Duodenal mucosa (tissue), 2 donors: Measurements from ENCODE around the gene GALNT10.

Source experiments
- H3K27ac ChIP-seq: one replicate; pipeline ENCODE4 v1.7.0; 2013; ENCODE audit warnings: low read depth, low read length
- H3K27me3 ChIP-seq, 2 donors: one replicate each; pipeline ENCODE4 v1.7.0; 2013; ENCODE audit warnings: low read length in 2 of 2, control low read depth in 1 of 2; ENCODE audit not compliant: insufficient read depth in 2 of 2, control insufficient read depth in 1 of 2
- H3K36me3 ChIP-seq, 2 donors: one replicate each; pipeline ENCODE4 v1.7.0; 2013; ENCODE audit warnings: low read length in 2 of 2, control low read depth in 1 of 2; ENCODE audit not compliant: insufficient read depth in 2 of 2, control insufficient read depth in 1 of 2
- H3K4me1 ChIP-seq, 2 donors: one replicate each; pipeline ENCODE4 v1.7.0; 2013; ENCODE audit warnings: low read length in 2 of 2, control low read depth in 1 of 2; ENCODE audit not compliant: insufficient read depth in 2 of 2, control insufficient read depth in 1 of 2
- H3K4me3 ChIP-seq, 2 donors: one replicate each; pipeline ENCODE4 v1.7.0; 2013; ENCODE audit warnings: low read length in 2 of 2, low read depth in 1 of 2
- H3K9ac ChIP-seq, 2 donors: one replicate each; pipeline ENCODE4 v1.7.0; 2013; ENCODE audit warnings: low read length in 2 of 2, low read depth in 1 of 2
- H3K9me3 ChIP-seq, 2 donors: one replicate each; pipeline ENCODE4 v1.7.0; 2013; ENCODE audit warnings: low read length in 2 of 2, control low read depth in 1 of 2; ENCODE audit not compliant: control insufficient read depth in 1 of 2

Gene GALNT10

GRCh38 chr5:154179846-154180710 is 10.5 kb upstream of the GALNT10 start:
- Histone ChIP-seq H3K9ac (no peak overlapping the region), H3K27ac (no peak overlapping the region), H3K9me3 (no peaks in the 10 kb centered on the region), H3K36me3 (no peaks in the 10 kb centered on the region), H3K4me1 (peaks cover 11 to 16% of the 10 kb centered on the region in 2 donors), H3K4me3 (no peak overlapping the region), H3K27me3 (no peaks in the 10 kb centered on the region)

- Histone ChIP-seq H3K9ac (no peak overlapping the region), H3K9me3 (no peaks in the 10 kb centered on the region), H3K27me3 (no peaks in the 10 kb centered on the region), H3K4me1 (peaks cover 11 to 16% of the 10 kb centered on the region in 2 donors), H3K27ac (no peak overlapping the region), H3K36me3 (no peaks in the 10 kb centered on the region), H3K4me3 (peak overlapping the region in 1 of 2 donors; percentile 23)
Measured at GRCh38 chr5:154181161-154181560, 9.4 kb upstream of the GALNT10 start.

GRCh38 chr5:154189256-154189818 is 1.2 kb upstream of the GALNT10 start:
- peaks cover 20 to 27% of the 10 kb centered on the region in 2 donors for H3K4me1 ChIP-seq
- H3K9ac ChIP-seq: peak overlapping the region; percentile 45 to 58
- H3K27ac ChIP-seq: no peak overlapping the region

GRCh38 chr5:154189819-154190594 is 526 bp upstream of the GALNT10 start:
- Histone ChIP-seq H3K9ac (peak overlapping the region; percentile 45 to 58), H3K27ac (peak overlapping the region; percentile 37), H3K4me3 (peak overlapping the region; percentile 71 to 88), H3K27me3 (no peaks in the 10 kb centered on the region), H3K4me1 (peaks cover 20 to 27% of the 10 kb centered on the region in 2 donors), H3K9me3 (no peaks in the 10 kb centered on the region), H3K36me3 (no peaks in the 10 kb centered on the region)

More at GRCh38 chr5:154189256-154189818, 1.2 kb upstream of the GALNT10 start:
- H3K9me3 ChIP-seq: no peaks in the 10 kb centered on the region
- H3K4me3 ChIP-seq: peak overlapping the region; percentile 71 to 88
- H3K36me3 ChIP-seq: no peaks in the 10 kb centered on the region
- H3K27me3 ChIP-seq: no peaks in the 10 kb centered on the region

GRCh38 chr5:154191467-154192261 is 1.1 kb downstream of the GALNT10 start:
- peaks cover 20 to 28% of the 10 kb centered on the region in 2 donors for H3K4me1 ChIP-seq
- no peaks in the 10 kb centered on the region for H3K9me3 ChIP-seq
- no peaks in the 10 kb centered on the region for H3K27me3 ChIP-seq
- peak overlapping the region; percentile 22 to 70 for H3K9ac ChIP-seq
- H3K27ac ChIP-seq: no peak overlapping the region
- H3K4me3 ChIP-seq: peak overlapping the region; percentile 74 to 92
- no peaks in the 10 kb centered on the region for H3K36me3 ChIP-seq

GRCh38 chr5:154193283-154193682 is 2.8 kb downstream of the GALNT10 start:
- Histone ChIP-seq H3K27ac (no peak overlapping the region), H3K9me3 (no peaks in the 10 kb centered on the region), H3K4me1 (peaks cover 36 to 43% of the 10 kb centered on the region in 2 donors), H3K36me3 (peaks cover 0 to 6% of the 10 kb centered on the region in 2 donors), H3K4me3 (no peak overlapping the region), H3K9ac (no peak overlapping the region), H3K27me3 (no peaks in the 10 kb centered on the region)

GRCh38 chr5:154193701-154194121 is 3.2 kb downstream of the GALNT10 start:
- Histone ChIP-seq H3K27ac (no peak overlapping the region), H3K9me3 (no peaks in the 10 kb centered on the region), H3K36me3 (peaks cover 0 to 6% of the 10 kb centered on the region in 2 donors), H3K27me3 (no peaks in the 10 kb centered on the region), H3K4me1 (peaks cover 39 to 43% of the 10 kb centered on the region in 2 donors), H3K4me3 (no peak overlapping the region), H3K9ac (no peak overlapping the region)

GRCh38 chr5:154194345-154195329 is 4.1 kb downstream of the GALNT10 start:
- Histone ChIP-seq H3K4me3 (no peak overlapping the region), H3K9ac (no peak overlapping the region), H3K27me3 (no peaks in the 10 kb centered on the region), H3K9me3 (no peaks in the 10 kb centered on the region), H3K36me3 (peaks cover 0 to 6% of the 10 kb centered on the region in 2 donors), H3K27ac (no peak overlapping the region), H3K4me1 (peaks cover 40 to 46% of the 10 kb centered on the region in 2 donors)

GRCh38 chr5:154196281-154196680 is 5.7 kb downstream of the GALNT10 start:
- Histone ChIP-seq H3K27ac (no peak overlapping the region), H3K36me3 (peaks cover 0 to 6% of the 10 kb centered on the region in 2 donors), H3K4me1 (peaks cover 42 to 44% of the 10 kb centered on the region in 2 donors), H3K4me3 (no peak overlapping the region), H3K9me3 (no peaks in the 10 kb centered on the region), H3K27me3 (no peaks in the 10 kb centered on the region), H3K9ac (no peak overlapping the region)
